Duodenal mucosa (tissue), 2 donors: ENCODE results near the gene STPG1.

Experiments used
- H3K27ac ChIP-seq: one replicate; pipeline ENCODE4 v1.7.0; 2013; ENCODE audit warnings: low read depth, low read length
- H3K27me3 ChIP-seq, 2 donors: one replicate each; pipeline ENCODE4 v1.7.0; 2013; ENCODE audit warnings: low read length in 2 of 2, control low read depth in 1 of 2; ENCODE audit not compliant: insufficient read depth in 2 of 2, control insufficient read depth in 1 of 2
- H3K36me3 ChIP-seq, 2 donors: one replicate each; pipeline ENCODE4 v1.7.0; 2013; ENCODE audit warnings: low read length in 2 of 2, control low read depth in 1 of 2; ENCODE audit not compliant: insufficient read depth in 2 of 2, control insufficient read depth in 1 of 2
- H3K4me1 ChIP-seq, 2 donors: one replicate each; pipeline ENCODE4 v1.7.0; 2013; ENCODE audit warnings: low read length in 2 of 2, control low read depth in 1 of 2; ENCODE audit not compliant: insufficient read depth in 2 of 2, control insufficient read depth in 1 of 2
- H3K4me3 ChIP-seq, 2 donors: one replicate each; pipeline ENCODE4 v1.7.0; 2013; ENCODE audit warnings: low read length in 2 of 2, low read depth in 1 of 2
- H3K9ac ChIP-seq, 2 donors: one replicate each; pipeline ENCODE4 v1.7.0; 2013; ENCODE audit warnings: low read length in 2 of 2, low read depth in 1 of 2
- H3K9me3 ChIP-seq, 2 donors: one replicate each; pipeline ENCODE4 v1.7.0; 2013; ENCODE audit warnings: low read length in 2 of 2, control low read depth in 1 of 2; ENCODE audit not compliant: control insufficient read depth in 1 of 2

Gene STPG1

DNA sequence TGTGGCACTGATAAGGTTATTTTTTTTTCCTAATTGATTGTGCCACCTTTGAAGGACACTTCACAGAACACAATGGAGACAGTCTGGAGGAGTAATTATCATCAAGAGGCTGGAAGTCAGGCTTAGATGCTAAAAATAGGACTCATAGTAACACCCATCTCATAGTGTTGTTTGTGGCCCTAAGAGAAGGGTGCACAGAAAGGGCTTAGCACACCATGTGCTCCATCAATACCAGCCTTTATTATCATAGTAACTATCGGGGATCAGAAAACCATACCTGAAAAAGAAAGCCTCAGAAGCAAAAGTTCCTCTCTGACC is 13.9 kb upstream of the STPG1 start:
- peaks cover 0 to 9% of the 10 kb centered on the region in 2 donors for H3K36me3 ChIP-seq

DNA sequence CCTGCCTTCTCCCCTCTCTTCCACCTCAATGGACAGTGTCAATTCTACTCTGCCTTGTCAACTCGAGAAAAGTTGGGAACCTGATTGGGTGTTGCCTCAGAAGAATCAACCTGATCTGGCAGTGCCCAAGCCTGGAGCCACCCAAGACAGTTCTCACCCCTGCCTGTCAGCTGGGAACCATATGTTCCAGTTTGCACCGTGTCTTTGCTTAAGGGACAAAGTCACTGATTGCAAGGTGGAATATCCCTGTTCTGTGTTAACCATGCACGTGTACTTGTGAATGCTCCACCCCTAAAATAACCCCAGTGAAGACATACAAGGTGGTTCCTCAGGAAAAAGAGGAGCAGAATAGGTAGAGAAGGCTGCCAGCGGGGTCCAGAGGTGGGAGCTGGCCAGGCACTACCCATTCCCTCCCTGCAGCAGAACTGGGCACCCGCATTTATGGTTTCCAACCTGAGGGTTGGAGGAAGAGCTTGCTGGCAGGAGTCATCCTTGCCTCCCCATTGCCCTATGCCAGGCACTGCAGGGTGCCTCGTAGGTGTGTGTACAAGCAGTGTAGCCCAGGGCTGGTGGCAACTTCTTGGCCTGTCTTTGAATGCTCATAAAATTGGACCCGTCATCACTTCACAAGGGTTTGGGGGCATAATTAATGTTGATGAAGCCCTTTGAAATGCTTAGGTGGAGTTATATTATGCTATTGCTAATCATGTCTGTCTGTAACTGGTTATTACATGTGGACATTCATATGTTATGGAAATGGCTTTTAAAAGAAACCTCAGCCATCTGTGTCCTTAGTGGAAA is 13.4 kb upstream of the STPG1 start:
- H3K27me3 ChIP-seq: no peaks in the 10 kb centered on the region
- no peak overlapping the region for H3K9ac ChIP-seq
- H3K36me3 ChIP-seq: peaks cover 0 to 14% of the 10 kb centered on the region in 2 donors
- peaks cover 17 to 21% of the 10 kb centered on the region in 2 donors for H3K4me1 ChIP-seq
- no peak overlapping the region for H3K4me3 ChIP-seq
- H3K27ac ChIP-seq: no peak overlapping the region
- H3K9me3 ChIP-seq: no peaks in the 10 kb centered on the region

More for the DNA sequence above, 13.9 kb upstream of the STPG1 start:
- H3K4me3 ChIP-seq: no peak overlapping the region
- no peak overlapping the region for H3K27ac ChIP-seq
- H3K27me3 ChIP-seq: no peaks in the 10 kb centered on the region
- peaks cover 17 to 21% of the 10 kb centered on the region in 2 donors for H3K4me1 ChIP-seq
- H3K9ac ChIP-seq: no peak overlapping the region
- no peaks in the 10 kb centered on the region for H3K9me3 ChIP-seq

DNA sequence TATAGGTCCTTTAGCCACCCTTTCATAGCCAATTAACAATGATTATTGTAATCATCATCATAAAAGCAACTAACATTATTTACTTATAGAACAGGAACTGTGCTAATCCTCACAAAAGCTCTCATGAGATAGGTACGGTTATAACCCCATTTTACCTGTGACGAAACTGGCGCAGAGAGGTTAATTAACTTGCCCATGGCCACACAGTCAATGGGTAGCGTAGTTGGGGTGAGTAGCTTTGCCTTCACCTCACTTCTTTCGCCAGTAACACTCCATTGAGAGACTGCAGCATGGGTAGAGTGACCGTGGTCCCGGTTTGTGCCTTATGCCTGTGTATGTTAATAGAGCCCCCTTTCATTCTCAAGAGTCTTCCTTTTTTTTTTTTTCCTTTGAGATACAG is 12.3 kb upstream of the STPG1 start:
- no peaks in the 10 kb centered on the region for H3K27me3 ChIP-seq
- peaks cover 17 to 21% of the 10 kb centered on the region in 2 donors for H3K4me1 ChIP-seq
- no peak overlapping the region for H3K9ac ChIP-seq
- no peak overlapping the region for H3K4me3 ChIP-seq
- no peak overlapping the region for H3K27ac ChIP-seq
- H3K9me3 ChIP-seq: no peaks in the 10 kb centered on the region
- peaks cover 0 to 23% of the 10 kb centered on the region in 2 donors for H3K36me3 ChIP-seq

DNA sequence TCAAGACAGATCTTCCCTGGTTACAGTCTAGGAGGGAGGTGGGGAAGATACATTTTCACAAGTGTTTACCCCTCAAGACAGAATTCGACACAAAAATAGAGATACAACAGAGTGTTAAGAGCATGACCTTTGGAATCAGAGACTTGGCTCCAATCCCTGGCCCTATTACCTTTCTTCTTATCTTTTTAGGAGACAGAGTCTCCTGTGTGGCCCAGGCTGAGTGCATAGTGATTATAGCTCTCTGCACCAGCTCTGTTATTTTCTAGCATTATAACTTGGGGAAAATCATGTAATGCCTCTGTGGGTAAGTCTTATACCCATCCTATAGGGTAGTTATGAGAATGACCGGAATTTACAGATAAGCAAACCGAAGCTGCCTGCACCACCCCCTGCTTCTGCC is 11.9 kb upstream of the STPG1 start:
- H3K4me3 ChIP-seq: no peak overlapping the region
- no peak overlapping the region for H3K9ac ChIP-seq
- no peaks in the 10 kb centered on the region for H3K27me3 ChIP-seq
- no peaks in the 10 kb centered on the region for H3K9me3 ChIP-seq
- peaks cover 0 to 28% of the 10 kb centered on the region in 2 donors for H3K36me3 ChIP-seq
- H3K27ac ChIP-seq: no peak overlapping the region
- peaks cover 17 to 21% of the 10 kb centered on the region in 2 donors for H3K4me1 ChIP-seq

DNA sequence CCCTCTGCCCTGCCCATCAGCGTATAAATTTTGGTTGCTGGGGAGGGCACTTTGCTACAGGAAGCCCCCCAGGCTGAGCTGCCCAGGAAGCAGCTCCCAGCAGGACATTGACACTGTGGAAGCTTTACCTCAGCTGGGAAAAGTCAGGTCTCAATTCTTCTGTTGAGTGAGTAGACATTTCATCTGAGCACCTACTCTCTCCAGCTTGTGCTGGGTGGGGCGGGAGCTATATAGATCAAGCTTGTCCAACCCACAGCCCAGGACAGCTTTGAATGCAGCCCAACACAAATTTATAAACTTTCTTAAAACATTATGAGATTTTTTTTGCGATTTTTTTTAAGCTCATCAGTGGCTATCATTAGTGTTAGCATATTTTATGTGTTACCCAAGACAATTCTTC is 11.4 kb upstream of the STPG1 start:
- H3K27me3 ChIP-seq: no peaks in the 10 kb centered on the region
- H3K4me1 ChIP-seq: peaks cover 17 to 21% of the 10 kb centered on the region in 2 donors
- peaks cover 0 to 28% of the 10 kb centered on the region in 2 donors for H3K36me3 ChIP-seq
- H3K9me3 ChIP-seq: no peaks in the 10 kb centered on the region
- H3K9ac ChIP-seq: no peak overlapping the region
- no peak overlapping the region for H3K27ac ChIP-seq
- no peak overlapping the region for H3K4me3 ChIP-seq

DNA sequence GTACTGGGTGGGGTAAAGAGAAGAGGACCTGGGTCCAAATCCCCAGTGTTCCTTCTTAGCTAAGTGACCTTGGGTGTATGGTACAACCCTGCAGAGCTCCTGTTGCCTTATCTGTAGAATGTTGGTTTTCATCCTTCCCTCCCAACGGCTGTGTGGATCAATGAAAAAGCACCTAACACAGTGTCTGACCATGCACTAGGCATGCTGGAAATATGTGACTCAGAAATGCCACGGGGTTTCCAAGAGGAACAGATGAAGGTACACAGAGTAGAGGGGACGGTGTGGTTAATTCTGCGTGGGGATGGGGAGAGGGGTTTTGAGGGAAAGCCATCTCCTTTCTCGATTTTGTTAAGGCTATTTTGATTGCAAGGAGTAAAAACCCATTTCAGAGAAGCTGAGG is 10.6 kb upstream of the STPG1 start:
- no peak overlapping the region for H3K27ac ChIP-seq
- H3K4me1 ChIP-seq: peaks cover 20 to 22% of the 10 kb centered on the region in 2 donors
- no peak overlapping the region for H3K4me3 ChIP-seq
- H3K27me3 ChIP-seq: no peaks in the 10 kb centered on the region
- no peak overlapping the region for H3K9ac ChIP-seq
- peaks cover 0 to 34% of the 10 kb centered on the region in 2 donors for H3K36me3 ChIP-seq
- no peaks in the 10 kb centered on the region for H3K9me3 ChIP-seq

DNA sequence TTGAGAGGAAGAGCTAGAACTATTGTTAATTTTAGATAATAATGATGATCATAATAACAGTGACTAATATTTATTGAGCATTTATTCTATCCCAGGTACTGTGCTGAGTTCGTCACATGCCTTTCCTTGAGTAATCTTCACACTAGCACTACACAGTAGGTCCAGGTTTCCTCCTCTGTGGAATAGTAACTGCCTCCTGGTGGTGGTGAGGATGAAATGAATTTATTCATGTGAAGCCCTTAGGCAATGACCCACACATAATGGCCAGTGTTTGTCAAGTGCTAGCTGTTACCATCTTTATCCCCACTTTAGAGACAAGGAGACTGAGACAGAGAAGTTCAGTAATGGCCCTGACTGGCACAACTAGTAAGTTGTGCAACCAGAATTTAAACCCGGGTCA is 7.9 kb upstream of the STPG1 start:
- Histone ChIP-seq H3K27ac (no peak overlapping the region), H3K4me3 (no peak overlapping the region), H3K4me1 (peaks cover 38 to 43% of the 10 kb centered on the region in 2 donors), H3K9me3 (no peaks in the 10 kb centered on the region), H3K27me3 (no peaks in the 10 kb centered on the region), H3K9ac (no peak overlapping the region), H3K36me3 (peaks cover 0 to 28% of the 10 kb centered on the region in 2 donors)

DNA sequence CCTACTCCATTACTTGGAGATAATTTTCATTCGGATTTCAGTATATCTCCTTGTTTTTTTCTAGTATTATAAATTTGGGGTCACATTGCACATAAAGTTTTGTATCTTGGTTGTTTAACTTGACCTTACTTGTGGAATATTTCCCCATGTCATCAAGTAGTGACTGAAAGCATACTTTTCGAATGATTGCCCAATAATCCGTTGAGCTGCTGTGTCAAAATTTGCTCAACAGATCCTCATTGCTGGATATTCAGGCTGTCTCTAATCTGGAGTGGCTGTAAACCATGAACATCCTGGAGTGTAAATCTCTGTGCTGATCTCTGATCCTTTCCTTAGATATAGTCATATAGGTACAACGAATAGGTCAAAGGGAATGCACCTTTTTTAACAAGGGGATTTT is 7.0 kb upstream of the STPG1 start:
- peaks cover 32 to 40% of the 10 kb centered on the region in 2 donors for H3K4me1 ChIP-seq
- peaks cover 0 to 28% of the 10 kb centered on the region in 2 donors for H3K36me3 ChIP-seq
- no peak overlapping the region for H3K9ac ChIP-seq
- no peak overlapping the region for H3K4me3 ChIP-seq
- H3K27me3 ChIP-seq: no peaks in the 10 kb centered on the region
- no peaks in the 10 kb centered on the region for H3K9me3 ChIP-seq
- no peak overlapping the region for H3K27ac ChIP-seq

DNA sequence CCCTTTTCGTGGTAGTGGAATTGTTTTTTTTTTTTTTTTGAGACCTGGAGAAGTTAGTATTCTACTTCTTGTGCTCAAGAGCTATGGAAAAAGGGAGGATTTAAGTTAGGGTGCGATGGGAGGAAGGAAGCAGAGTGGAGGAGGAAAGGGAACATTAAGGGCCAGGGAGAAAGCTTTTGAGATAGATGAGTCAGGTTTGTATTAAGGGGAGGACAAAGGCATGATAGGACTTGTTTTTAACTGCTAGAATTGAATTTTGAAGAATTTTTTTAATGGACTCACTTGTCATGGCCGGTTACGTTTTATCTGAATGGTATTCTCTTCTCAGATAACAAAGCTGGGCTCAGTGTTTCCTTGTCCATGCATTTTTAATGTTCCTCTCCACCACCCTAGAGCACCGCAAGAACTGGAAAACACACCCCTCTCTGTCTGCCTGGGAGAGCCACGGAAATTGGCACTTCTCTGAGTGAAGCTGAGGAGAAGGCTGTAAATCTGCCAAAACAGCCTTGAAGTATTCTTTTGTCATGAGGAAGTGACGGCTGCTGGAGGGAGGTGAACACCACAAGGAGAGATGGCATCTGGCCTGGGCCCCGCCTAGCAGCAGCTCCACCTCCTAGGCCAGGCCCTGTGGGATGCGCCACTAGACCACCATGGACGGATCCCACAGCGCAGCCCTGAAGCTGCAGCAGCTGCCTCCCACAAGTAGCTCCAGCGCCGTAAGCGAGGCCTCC is 5.5 kb upstream of the STPG1 start:
- Histone ChIP-seq H3K9me3 (no peaks in the 10 kb centered on the region), H3K4me3 (no peak overlapping the region), H3K36me3 (peaks cover 0 to 28% of the 10 kb centered on the region in 2 donors), H3K27me3 (no peaks in the 10 kb centered on the region), H3K27ac (no peak overlapping the region), H3K4me1 (peaks cover 38 to 40% of the 10 kb centered on the region in 2 donors), H3K9ac (no peak overlapping the region)

DNA sequence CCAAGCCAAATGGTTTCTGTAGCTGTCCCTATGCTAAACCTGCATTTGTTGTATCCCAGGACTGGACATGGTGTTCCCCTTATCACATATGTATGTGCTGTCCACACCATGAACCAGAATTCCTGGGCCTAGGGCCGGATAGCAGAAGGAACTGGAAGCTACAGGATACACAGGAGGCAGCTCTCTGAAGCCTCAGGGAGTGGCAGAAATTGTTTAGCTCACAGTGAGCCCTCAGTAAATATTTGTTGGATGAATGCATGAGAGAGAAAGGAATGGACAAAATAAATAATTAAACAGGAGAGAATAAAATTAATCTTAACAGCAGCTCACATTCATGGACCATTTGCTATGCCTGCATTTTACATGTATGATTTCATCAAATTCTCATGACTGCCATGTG is 4.1 kb upstream of the STPG1 start:
- peak overlapping the region in 1 of 2 donors; percentile 95 for H3K4me3 ChIP-seq
- H3K9me3 ChIP-seq: no peaks in the 10 kb centered on the region
- no peaks in the 10 kb centered on the region for H3K27me3 ChIP-seq
- peaks cover 42 to 46% of the 10 kb centered on the region in 2 donors for H3K4me1 ChIP-seq
- no peak overlapping the region for H3K27ac ChIP-seq
- peaks cover 0 to 28% of the 10 kb centered on the region in 2 donors for H3K36me3 ChIP-seq
- H3K9ac ChIP-seq: peak overlapping the region; percentile 4 to 77
